Measurements from ENCODE around the gene SCARF2.
"Not testable (repeated sequence)": the region's sequence is repeated elsewhere in the genome, so short reads cannot be mapped to it uniquely, and the experiment has no call there.

SCARF2 gene, protein sequence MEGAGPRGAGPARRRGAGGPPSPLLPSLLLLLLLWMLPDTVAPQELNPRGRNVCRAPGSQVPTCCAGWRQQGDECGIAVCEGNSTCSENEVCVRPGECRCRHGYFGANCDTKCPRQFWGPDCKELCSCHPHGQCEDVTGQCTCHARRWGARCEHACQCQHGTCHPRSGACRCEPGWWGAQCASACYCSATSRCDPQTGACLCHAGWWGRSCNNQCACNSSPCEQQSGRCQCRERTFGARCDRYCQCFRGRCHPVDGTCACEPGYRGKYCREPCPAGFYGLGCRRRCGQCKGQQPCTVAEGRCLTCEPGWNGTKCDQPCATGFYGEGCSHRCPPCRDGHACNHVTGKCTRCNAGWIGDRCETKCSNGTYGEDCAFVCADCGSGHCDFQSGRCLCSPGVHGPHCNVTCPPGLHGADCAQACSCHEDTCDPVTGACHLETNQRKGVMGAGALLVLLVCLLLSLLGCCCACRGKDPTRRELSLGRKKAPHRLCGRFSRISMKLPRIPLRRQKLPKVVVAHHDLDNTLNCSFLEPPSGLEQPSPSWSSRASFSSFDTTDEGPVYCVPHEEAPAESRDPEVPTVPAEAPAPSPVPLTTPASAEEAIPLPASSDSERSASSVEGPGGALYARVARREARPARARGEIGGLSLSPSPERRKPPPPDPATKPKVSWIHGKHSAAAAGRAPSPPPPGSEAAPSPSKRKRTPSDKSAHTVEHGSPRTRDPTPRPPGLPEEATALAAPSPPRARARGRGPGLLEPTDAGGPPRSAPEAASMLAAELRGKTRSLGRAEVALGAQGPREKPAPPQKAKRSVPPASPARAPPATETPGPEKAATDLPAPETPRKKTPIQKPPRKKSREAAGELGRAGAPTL
- total RNA-seq: 1.9 to 3.7 (median 2.9) reads per million in 4 experiments

DNA sequence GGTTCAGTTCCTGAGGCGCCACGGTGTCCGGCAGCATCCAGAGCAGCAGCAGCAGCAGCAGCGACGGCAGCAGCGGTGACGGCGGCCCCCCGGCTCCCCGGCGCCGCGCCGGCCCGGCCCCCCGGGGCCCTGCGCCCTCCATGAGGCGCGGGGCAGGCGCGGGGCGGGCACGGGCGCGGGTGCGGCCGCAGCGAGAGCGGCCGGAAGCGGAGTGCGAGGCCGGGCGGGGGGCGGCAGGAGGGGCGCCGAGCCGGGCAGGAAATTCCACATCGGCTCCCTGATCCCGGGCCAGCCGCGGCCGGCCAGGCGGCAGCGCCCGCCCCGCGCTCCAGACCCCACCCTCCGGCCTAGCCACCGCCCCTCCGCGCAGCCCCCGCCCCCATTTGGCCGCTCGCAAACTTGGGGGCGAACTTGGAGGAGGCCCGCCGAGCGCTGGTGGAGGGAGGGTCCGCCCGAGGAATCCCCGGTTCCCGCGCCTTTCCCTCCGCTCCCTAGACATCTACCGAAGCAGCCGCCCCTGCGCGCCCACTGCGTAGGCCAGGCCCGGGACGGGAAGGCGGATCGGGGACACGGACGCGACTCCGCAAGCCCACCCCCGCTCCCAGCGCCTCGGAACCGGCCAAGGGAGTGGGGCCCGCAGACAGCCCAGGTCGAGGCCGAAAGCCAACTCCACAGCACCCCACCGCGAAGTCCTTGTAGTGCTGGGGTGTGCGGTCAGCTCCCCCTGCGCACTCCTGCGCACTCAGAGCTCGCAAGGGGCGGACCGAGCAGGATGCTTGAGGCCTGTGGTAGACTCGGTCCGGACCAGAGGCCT, at the start of gene SCARF2:
SCARF2 (minus strand) TSS at position 213 of the 814 bp plus-strand sequence; CDS start at position 142, 71 bp downstream.
- DNase-seq: no peak

DNA sequence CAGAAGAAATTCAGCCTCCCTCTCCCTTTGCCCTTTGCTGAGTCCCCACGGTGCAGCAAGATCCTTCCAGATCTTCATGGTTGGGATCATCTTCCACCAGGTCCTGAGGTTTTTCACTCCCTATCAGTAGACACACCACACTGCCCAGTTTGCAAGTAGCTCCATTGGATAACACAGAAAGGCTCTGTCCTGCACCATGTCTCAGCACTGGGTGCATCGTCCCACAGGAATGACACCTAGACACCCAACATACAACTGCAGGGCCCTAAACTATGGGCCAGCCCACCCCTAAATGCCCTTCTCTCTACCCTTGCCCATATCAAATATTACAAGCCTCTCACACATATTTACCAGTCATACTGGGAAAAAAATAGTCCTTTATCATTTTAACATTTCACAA, 48.6 kb upstream of the SCARF2 start:
- no peak for DNase-seq

DNA sequence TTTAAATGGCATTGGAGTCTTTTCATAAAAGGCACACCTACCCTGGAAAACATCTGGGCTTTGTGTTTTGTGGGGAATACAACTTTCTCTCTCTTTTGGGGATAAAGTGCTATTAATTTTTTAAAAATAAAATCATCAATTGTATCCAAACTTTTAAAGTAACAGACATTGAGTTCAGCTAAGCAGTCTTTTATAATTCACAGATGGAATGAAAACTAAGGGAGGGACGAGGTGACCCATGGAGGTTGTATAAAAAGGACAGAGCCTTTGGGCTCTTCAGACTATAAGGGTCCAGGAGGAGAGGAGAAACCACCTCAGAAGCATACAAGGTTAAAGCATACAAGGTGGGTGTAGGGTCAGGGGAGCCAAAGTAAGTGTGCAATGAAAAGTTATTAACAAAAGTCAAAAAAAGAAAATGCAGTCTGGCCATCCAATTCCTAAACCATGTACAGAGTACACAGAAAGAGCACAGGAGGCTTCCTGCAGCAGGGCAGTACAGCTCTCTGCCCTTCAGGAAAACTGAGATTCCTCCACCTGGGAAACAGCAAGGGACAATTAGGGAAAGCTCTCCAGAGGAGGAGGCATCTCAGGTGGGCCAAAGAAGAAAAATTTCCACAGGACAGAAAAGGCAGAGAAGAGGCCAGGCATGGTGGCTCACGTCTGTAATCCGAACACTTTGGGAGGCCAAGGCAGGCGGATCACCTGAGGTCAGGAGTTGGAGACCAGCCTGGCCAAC, 47.5 kb upstream of the SCARF2 start:
- no peak for DNase-seq

DNA sequence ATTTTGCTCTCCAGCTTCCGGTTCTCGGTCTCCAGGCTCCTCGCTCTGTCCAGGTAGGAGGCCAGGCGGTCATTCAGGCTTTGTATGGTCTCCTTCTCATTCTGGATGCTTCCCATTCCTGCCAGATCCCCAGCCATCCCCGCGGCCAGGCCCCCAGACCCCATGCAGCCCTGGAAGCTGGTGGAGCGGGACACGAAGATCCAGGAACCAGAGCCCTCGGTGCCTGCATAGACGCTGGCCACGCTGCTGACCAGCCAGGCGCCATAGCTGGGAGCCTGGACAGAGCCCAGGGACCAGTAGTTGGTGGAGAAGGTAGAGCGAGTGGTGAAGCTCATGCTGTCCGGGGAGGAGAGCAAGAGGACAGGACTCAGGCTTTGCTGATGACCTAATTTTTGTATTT, 46.1 kb upstream of the SCARF2 start:
- DNase-seq: no peak

DNA sequence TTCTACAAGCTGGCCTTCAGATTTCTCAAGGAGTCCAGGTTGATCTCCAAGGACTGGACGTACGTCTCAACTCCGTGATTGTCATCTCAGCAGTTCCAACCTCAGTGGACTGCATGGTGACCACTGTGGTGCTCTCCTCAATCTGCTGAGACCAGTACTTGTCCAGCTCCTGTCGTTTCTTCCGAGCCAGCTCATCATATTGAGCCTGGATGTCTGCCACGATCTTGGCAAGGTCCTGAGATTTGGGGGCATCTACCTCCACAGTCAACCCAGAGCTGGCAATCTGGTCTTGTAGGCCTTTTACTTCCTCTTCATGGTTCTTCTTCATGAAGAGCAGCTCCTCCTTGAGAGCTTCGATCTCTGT, 45.5 kb upstream of the SCARF2 start:
- DNase-seq: not testable (repeated sequence)

DNA sequence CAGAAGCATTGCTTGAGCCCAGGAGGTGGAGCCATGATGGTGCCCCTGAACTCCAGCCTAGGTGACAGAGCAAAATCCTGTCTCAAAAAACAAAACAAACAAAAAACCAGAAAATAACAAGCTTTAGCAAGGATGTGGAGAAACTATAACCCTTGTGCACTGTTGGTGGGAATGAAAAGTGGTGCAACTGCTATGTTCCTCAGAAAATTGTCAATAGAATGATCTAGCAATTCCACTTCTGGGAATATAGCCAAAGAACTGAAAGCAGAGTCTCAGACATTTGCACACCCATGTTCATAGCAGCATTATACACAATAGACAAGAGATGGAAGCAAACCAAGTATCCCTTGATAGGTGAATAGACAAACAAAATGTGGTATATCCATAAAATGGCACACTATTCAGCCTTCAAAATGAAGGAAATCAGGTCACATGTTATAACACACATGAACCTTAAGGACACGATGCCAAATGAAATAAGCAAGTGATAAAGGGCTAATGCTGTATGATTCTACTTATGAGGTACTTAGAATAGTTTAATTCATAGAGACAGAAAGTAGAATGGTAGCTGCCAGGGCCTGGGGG, 42.1 kb upstream of the SCARF2 start:
- DNase-seq: no peak

DNA sequence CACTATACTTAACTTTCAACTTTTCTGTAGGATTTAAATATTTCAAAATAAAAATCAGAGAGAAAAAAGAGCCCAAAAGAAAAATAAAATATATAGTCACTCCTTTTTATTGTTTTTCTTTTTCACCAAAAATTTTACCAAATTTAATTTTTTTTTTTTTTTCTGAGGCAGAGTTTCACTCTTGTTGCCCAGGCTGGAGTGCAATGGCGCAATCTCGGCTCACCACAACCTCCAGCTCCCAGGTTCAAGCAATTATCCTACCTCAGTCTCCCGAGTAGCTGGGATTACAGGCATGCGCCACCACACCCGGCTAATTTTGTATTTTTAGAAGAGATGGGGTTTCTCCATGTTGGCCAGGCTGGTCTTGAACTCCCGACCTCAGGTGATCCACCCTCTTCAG, 40.4 kb upstream of the SCARF2 start:
- not testable (repeated sequence) for DNase-seq

DNA sequence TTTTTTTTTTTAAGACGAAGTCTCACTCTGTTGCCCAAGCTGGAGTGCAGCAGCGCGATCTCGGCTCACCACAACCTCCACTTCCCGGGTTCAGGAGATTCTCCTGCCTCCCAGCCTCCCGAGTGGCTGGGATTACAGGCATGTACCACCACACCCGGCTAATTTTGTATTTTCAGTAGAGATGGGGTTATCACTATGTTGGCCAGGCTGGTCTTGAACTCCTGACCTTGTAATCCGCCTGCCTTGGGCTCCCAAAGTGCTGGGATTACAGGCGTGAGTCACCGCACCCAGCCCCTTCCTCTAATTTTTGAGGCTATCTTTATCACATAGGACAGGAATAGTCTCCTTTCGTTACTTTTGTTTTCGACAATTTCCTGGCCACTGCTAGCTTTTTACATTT, 37.9 kb upstream of the SCARF2 start:
- not testable (repeated sequence) for DNase-seq

DNA sequence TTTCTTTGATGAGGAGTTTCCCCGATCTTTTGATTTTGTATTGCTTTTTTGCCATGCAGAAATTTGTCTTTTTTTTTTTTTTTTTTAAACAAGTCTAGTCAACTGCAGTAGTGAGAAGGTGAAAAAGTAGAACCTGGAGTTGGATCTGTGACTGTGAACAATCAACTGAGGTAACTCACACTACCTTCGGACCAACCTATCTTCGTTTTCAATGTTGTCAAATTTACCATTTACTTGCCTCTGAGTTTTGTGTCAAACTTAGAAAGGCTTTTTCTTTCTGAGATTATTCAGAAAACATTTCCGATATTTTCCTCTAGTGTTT, 37.5 kb upstream of the SCARF2 start:
- DNase-seq: no peak

DNA sequence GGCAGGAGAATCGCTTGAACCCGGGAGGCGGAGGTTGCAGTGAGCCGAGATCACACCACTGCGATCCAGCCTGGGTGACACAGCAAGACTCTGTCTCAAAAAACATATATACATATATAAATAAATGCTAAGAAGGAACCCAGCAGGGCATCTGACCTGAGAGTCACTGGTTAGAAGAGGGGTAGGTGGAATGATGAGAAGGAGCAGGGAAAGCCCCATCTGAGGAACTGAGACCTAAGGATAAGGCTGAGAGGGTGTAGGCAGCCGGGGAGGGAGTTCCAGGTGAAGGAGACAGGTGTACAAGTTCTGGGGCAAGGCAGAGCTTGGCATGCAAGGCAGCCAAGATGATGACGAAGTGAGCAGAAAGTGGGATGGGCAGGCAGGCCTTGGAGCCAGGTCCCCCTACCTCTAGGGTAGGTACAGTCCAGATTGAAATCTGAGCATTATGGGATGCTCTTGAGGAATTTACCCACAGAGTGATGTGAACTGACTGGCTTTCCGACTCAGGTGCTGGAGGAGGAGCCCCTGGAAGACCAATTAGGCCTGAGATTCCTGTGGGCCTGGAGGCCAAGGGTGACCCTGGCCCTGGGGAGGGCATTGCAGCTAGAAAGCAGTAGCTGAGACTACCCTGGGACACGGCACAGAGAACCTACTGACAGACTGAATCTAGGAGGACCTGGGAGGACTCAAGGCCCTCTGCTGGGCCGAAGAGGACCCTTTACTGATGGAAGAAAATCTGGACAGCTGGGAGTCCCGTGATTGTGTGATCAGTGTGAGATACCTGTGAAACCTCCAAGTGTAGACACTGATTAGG, 35.2 kb upstream of the SCARF2 start:
- DNase-seq: no peak

DNA sequence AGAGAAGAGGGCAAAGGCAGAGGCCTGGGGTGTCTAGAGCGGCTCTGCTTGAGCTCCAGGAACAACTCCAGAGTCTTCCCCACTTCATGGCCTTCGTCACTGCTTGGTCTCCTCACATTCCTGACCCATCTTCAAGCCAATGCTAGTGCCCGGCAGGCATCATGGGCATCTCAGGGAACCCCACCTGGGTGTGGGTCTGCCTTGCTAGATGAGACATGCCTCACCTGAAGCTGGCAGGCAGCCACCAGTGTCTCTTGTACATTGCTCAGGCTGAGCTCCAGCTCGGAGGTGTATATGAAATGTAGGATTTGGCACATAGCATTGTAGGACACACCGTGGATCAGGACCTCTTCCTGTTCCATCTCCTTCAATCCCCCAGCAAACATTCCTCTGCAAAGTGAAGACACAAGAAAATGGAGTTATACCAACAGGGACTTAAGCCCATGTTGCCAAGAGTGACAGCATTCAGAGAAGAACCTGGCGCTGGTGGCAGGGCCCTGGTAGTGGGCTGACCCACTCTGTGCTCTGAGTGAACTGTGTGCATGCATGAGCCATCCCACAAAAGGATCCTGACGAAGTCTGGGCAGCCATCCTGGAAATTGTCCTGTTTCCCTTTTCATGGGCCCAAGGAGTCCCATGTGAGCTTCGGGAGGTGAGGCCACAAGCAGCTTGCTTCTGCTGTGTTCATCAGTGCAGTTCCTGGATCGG, 33.7 kb upstream of the SCARF2 start:
- DNase-seq: no peak

DNA sequence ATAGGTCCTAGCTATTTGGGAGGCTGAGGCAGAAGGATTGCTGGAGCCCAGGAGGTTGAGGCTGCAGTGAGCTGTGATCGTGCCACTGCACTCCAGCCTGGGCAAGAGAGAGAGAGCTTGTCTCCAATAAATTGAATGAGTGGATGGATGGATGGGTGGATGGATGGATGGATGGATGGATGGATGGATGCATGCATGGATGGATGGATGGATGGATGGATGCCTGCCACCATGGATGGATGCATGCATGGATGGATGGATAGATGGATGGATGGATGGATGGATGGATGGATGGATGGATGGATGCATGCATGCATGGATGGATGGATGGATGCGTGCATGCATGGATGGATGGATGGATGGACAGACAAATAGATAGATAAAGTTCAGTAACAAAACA, 32.9 kb upstream of the SCARF2 start:
- DNase-seq: not testable (repeated sequence)

DNA sequence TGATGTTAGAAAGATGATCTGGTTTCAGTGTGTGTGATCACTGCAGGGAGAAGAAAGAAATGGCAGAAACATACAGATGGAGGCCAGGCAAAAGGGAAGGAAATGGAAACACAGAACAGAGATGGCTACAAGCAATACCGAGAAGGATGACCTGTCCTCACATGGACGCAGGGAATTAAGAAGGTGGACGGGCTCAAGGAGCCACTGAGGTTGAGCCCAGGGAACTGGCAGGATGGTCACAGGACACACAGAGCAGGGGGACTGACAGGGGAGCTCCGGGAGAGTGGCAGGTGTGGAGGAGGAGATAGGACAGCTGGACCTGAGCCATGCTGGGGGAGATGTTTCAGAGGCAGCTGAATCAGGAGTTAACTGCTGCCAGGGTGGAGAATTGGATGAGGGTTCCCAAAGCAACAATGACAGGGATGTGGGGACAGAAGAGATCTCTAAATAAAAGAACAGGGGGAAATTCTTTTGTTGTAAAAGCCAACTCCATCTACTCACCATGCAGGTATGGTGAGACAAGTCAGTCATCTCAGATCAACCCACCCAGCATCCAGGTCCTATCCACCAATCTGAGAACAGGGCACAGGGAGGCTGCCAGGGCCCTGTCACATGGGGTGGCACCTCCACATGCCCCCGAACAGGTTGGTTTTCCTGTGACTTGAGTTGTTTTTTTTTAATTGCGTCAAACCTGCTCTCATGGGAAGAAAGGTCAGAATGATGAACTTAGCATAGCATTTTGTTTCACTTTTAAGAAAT, 31.7 kb upstream of the SCARF2 start:
- no peak for DNase-seq

DNA sequence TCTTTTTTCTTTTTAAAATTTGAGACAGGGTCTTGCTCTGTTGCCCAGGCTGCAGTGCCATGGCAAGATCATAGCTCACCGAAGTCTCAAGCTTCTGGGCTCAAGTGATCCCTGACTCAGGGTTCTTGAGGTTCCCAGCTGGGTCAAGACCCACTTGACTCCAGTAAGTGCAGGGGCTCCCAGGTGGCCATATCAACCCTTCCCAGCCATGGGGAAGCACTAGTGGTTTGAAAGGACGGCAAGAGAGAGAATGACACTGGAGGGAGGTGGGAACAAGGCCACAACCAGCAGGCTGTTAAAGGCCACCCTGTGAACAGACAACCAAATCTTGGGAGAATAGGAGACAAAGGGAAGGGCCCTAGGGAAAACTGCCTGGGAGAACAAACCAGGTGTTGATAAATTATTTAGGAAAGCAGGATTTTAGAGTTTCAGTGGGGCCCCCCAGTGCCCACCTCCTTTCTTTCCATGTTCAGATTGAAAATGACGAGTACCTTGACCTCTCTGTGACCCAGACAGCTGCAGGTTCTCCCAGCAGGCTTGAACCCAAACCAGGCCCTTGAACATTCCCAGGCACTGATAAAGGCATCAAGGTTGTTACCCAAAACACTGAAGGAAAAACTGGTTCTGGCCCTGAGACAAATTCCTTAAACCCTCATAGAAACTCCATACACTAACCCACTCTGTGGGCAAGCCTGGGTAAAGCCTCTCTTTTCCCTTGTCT, 29.2 kb upstream of the SCARF2 start:
- no peak for DNase-seq

DNA sequence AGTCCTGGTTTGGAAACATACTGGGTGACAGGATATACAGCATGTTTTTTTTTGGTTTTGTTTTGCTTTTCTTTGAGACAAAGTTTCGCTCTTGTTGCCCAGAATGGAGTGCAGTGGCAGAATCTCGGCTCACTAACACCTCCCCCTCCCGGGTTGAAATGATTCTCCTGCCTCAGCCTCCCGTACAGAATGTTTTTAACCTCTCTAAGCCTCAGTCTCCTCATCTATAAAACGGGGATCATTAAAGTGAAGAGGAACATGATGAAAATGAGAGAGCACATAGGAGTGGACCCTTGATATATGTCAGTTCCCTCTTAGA, 28.1 kb upstream of the SCARF2 start:
- no peak for DNase-seq

DNA sequence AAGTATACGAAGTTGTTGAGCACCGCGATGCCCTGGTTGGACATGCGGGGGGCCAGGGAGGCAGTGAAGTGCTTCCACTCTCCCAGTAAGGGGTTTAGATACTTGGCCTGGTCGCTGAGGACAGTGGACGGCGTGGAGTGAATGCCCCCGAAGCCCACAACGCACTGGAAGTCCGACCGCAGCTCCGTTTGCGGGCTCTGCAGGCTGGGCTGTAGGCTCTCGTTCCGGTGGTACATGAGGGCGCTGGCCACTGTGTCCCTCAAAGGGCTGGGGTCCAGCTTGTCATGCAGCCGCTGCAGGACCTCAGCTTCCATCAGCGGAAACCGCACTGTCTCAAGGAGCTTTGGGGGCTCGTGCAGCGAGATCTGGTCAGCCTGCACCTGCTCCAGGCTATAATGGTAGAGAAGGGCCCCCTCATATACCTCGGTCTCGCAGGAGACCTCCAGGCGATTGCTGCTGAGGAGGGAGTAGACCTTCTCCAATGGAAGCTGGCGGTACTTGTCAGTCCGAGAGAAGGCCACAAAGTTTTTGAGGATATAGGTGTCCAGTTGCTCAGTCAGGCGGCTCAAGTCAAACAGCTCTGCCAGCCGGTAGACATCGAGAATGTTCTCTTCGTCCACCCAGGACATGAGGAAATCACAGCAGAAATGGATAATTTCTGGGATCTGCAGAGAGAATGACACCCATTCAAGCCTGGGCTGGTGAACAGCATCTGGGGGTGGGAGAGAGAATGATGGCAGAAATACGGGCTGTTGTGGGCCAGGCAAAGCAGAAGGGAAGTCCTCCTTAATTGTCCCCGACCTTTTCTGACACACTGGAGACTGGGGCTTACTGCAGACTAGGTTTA, 27.5 kb upstream of the SCARF2 start:
- DNase-seq: no peak

DNA sequence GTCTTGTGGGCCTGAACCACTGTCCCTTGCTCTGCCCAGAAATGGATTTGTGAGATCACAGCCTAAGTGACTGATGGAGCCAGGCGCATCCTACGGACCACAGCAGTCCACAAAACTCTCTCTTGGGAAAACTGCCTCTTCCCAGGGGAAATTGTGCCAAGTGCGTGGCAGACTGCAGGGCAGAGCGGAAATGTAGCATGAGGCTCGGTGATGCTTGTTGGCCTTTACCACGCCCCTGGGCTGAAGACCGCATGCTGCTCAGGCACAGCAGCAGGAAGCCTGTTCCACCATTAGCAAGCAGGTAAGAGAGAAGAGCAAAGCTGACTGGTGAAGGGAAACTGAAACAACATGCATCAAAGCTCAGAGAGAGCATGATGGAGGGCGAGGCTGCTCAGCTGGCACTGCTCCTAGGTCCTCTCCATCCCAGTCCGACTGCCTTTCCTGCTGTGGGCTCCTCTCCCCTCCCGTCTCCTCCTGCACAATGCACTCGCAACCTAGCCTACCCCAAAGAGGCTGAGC, 26.5 kb upstream of the SCARF2 start:
- DNase-seq: no peak
